ENCODE data around the gene DAPK2.

Gene DAPK2

GRCh38 chr15:64022571-64022970, 23.7 kb downstream of the DAPK2 start:
- FAIRE-seq = no peak

GRCh38 chr15:64019764-64020163, 26.5 kb downstream of the DAPK2 start:
- no peak for FAIRE-seq

GRCh38 chr15:64017591-64018163, 28.6 kb downstream of the DAPK2 start:
- FAIRE-seq = no peak

- no peak for FAIRE-seq
These were observed 29.1 kb downstream of the DAPK2 start for GRCh38 chr15:64017082-64017588.

- no peak for FAIRE-seq
These were observed 30.0 kb downstream of the DAPK2 start for GRCh38 chr15:64016257-64016656.

- no peak for FAIRE-seq
These were observed 31.3 kb downstream of the DAPK2 start for GRCh38 chr15:64014995-64015394.

- FAIRE-seq = no peak
These were observed 32.9 kb downstream of the DAPK2 start for GRCh38 chr15:64013179-64014062.

GRCh38 chr15:64011736-64012135, 34.5 kb downstream of the DAPK2 start:
- no peak for FAIRE-seq

- no peak for FAIRE-seq
These were observed 35.6 kb downstream of the DAPK2 start for GRCh38 chr15:64010719-64011118.

GRCh38 chr15:64009798-64010261, 36.5 kb downstream of the DAPK2 start:
- FAIRE-seq = no peak

GRCh38 chr15:64009241-64009640, 37.0 kb downstream of the DAPK2 start:
- no peak for FAIRE-seq

- no peak for FAIRE-seq
These were observed 38.1 kb downstream of the DAPK2 start for GRCh38 chr15:64008177-64008576.

GRCh38 chr15:64006642-64007041, 39.6 kb downstream of the DAPK2 start:
- FAIRE-seq = no peak

- FAIRE-seq = no peak
These were observed 41.7 kb downstream of the DAPK2 start for GRCh38 chr15:64004587-64004986.

GRCh38 chr15:64004056-64004455, 42.2 kb downstream of the DAPK2 start:
- FAIRE-seq = no peak

- FAIRE-seq = no peak
These were observed 43.1 kb downstream of the DAPK2 start for GRCh38 chr15:64003182-64003581.

GRCh38 chr15:64001148-64001547, 45.1 kb downstream of the DAPK2 start:
- FAIRE-seq = no peak

- FAIRE-seq = no peak
These were observed 45.9 kb downstream of the DAPK2 start for GRCh38 chr15:64000183-64000951.

GRCh38 chr15:63999177-63999576, 47.1 kb downstream of the DAPK2 start:
- FAIRE-seq = no peak

GRCh38 chr15:63998489-63998888, 47.8 kb downstream of the DAPK2 start:
- FAIRE-seq = no peak

- no peak for FAIRE-seq
These were observed 48.4 kb downstream of the DAPK2 start for GRCh38 chr15:63997715-63998442.

GRCh38 chr15:63996794-63997357, 49.4 kb downstream of the DAPK2 start:
- FAIRE-seq = no peak
